H1 (cell line): ENCODE data around the gene ARHGAP26.

ENCODE experiments used
- BRCA1 ChIP-seq: IDR thresholded peaks from 2 replicates; pipeline ENCODE4 v1.6.1; 2012; ENCODE audit warnings: low read depth, low read length, improper control_type of control experiment
- CTCF ChIP-seq, 3 experiments: IDR thresholded peaks; 1 replicate in 2 of 3; 2 replicates in 1 of 3; pipeline versions ENCODE4 v1.5.1 to v1.6.1; 2011; ENCODE audit warnings: low read length in 3 of 3, mild to moderate bottlenecking in 3 of 3, inconsistent platforms in 2 of 3, low read depth in 1 of 3, moderate library complexity in 1 of 3; ENCODE audit not compliant: insufficient read depth in 1 of 3; ENCODE audit errors: control extremely low read depth in 1 of 3
- EP300 ChIP-seq, 2 experiments: IDR thresholded peaks; 1 replicate in 1 of 2; 2 replicates in 1 of 2; pipeline ENCODE4 v1.6.1; 2011 to 2012; ENCODE audit warnings: low read depth in 2 of 2, low read length in 2 of 2, mild to moderate bottlenecking in 2 of 2, borderline replicate concordance in 1 of 2, inconsistent platforms in 1 of 2, moderate library complexity in 1 of 2
- KDM4A ChIP-seq: IDR thresholded peaks from one replicate; pipeline ENCODE4 v1.7.1; 2012; ENCODE audit warnings: low read depth, mild to moderate bottlenecking, moderate library complexity, low read length, inconsistent platforms; ENCODE audit not compliant: severe bottlenecking
- POLR2AphosphoS5 ChIP-seq: IDR thresholded peaks from 2 replicates; pipeline ENCODE4 v1.6.1; 2011; ENCODE audit warnings: low read depth, low read length
- RBBP5 ChIP-seq: IDR thresholded peaks from 2 replicates; pipeline ENCODE4 v1.7.1; 2012; ENCODE audit warnings: low read depth, mild to moderate bottlenecking, inconsistent platforms, low read length, moderate library complexity, borderline replicate concordance
- SRF ChIP-seq: IDR thresholded peaks from 2 replicates; pipeline ENCODE4 v1.6.1; 2011; ENCODE audit warnings: mild to moderate bottlenecking, low read depth, low read length, moderate library complexity

- TF ChIP-seq SRF (no peak), RBBP5 (no peak), EP300 (IDR thresholded peaks at IDR 0.05; ENCODE audit: borderline replicate concordance in 1 of 2, low read depth in 2 of 2, low read length in 2 of 2) (no peak), CTCF (IDR thresholded peaks at IDR 0.05; ENCODE audit: control extremely low read depth in 1 of 3, insufficient read depth in 1 of 3, low read depth in 1 of 3, low read length in 3 of 3) (no peak), KDM4A (no peak), POLR2AphosphoS5 (no peak), BRCA1 (no peak)
Observed at GRCh38 chr5:143115381-143115780, 345.2 kb downstream of the ARHGAP26 start.
